MCF 10A (cell line): ENCODE data around the gene CEACAM6. TPM values are rescaled to one million over a fixed set of nuclear protein-coding genes. Genes with fewer than 3 reads are reported as not detected.

Experiments used
- BruUV-seq: library from RNA; stranded (reverse); fragments of 400-500 nt; replicated peaks from 2 replicates; lab custom pipeline; 2021; lab: Mats Ljungman, UMichigan
- CTCF ChIA-PET: fragments of 300-600 bp; sonication (Branson Sonifier 250); formaldehyde crosslinking; extraction: SDS; loops from one replicate; lab custom pipeline; 2021; ENCODE audit warnings: antibody characterized with exemption, inconsistent platforms; lab: Yijun Ruan, JAX
- POLR2A ChIA-PET: fragments of 300-600, 350-650 bp; sonication (Branson Sonifier 250); formaldehyde crosslinking; extraction: SDS; loops from one replicate; lab custom pipeline; 2020; ENCODE audit warnings: antibody characterized with exemption, inconsistent platforms; lab: Yijun Ruan, JAX
- DNase-seq: peaks from one replicate; pipeline ENCODE4 v3.0.0-alpha.2; 2018; ENCODE audit not compliant: unreplicated experiment
- H3K27ac Mint-ChIP-seq: one replicate; pipeline ENCODE4 v1.8.0; 2022; ENCODE audit warnings: mild to moderate bottlenecking, low read depth, mixed read lengths; ENCODE audit not compliant: unreplicated experiment
- H3K27me3 Mint-ChIP-seq: one replicate; pipeline ENCODE4 v1.8.0; 2022; ENCODE audit warnings: mixed read lengths; ENCODE audit not compliant: insufficient read depth, unreplicated experiment
- H3K36me3 Mint-ChIP-seq: one replicate; pipeline ENCODE4 v1.8.0; 2022; ENCODE audit warnings: mild to moderate bottlenecking, moderate library complexity, mixed read lengths; ENCODE audit not compliant: insufficient read depth, unreplicated experiment
- H3K4me1 Mint-ChIP-seq: one replicate; pipeline ENCODE4 v1.8.0; 2022; ENCODE audit warnings: mixed read lengths; ENCODE audit not compliant: insufficient read depth, unreplicated experiment
- H3K4me3 Mint-ChIP-seq: one replicate; pipeline ENCODE4 v1.8.0; 2022; ENCODE audit warnings: mild to moderate bottlenecking, moderate library complexity, mixed read lengths; ENCODE audit not compliant: unreplicated experiment
- H3K9me3 Mint-ChIP-seq: one replicate; pipeline ENCODE4 v1.8.0; 2022; ENCODE audit warnings: mixed read lengths; ENCODE audit not compliant: unreplicated experiment
- intact Hi-C: fragments of 100-400 bp; cut with micrococcal nuclease; formaldehyde crosslinking; loops from 2 replicates; pipeline ENCODE4 v1.14.1; 2022
- total RNA-seq: library from RNA; stranded (reverse); gene quantifications from 2 replicates; pipeline ENCODE4 v1.2.3, GENCODE V29; 2022
- TF ChIP-seq, protein P1 (sequence below): fragments of 200-600 bp; IDR thresholded peaks from one replicate; pipeline ENCODE4 v1.8.0; 2022; ENCODE audit warnings: antibody characterized with exemption, mild to moderate bottlenecking; ENCODE audit not compliant: unreplicated experiment

CEACAM6 gene
- total RNA-seq, 1 experiment from 2014 or later = not detected

DNA sequence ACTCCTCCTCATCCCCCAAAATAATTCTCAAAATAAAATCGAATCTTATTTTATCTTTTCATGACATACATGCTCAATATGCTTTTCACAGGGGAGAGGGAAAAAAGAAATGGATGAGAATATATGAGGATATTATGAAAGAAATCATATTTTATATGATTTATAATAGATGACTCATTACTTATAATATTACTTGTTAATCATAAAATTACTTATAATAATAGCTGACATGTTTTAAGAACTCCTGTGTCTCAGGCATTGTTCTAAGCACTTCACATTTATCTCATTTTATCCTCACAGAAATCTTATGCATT is 38.0 kb downstream of the CEACAM6 start:
- Mint-ChIP-seq H3K9me3 (no peaks in the 10 kb centered on the region), H3K27ac (no peak overlapping the region), H3K36me3 (no peaks in the 10 kb centered on the region), H3K4me3 (no peak overlapping the region), H3K27me3 (peaks cover 84% of the 10 kb centered on the region), H3K4me1 (peaks cover 10% of the 10 kb centered on the region)
- TF ChIP-seq, protein P1, sequence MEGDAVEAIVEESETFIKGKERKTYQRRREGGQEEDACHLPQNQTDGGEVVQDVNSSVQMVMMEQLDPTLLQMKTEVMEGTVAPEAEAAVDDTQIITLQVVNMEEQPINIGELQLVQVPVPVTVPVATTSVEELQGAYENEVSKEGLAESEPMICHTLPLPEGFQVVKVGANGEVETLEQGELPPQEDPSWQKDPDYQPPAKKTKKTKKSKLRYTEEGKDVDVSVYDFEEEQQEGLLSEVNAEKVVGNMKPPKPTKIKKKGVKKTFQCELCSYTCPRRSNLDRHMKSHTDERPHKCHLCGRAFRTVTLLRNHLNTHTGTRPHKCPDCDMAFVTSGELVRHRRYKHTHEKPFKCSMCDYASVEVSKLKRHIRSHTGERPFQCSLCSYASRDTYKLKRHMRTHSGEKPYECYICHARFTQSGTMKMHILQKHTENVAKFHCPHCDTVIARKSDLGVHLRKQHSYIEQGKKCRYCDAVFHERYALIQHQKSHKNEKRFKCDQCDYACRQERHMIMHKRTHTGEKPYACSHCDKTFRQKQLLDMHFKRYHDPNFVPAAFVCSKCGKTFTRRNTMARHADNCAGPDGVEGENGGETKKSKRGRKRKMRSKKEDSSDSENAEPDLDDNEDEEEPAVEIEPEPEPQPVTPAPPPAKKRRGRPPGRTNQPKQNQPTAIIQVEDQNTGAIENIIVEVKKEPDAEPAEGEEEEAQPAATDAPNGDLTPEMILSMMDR = no peak
- BruUV-seq = no TSS peak
- intact Hi-C loops = loop anchor here (1.0 kb wide), 1 partner anchor 28 kb away; no protein-coding TSS in a partner anchor
- DNase-seq = no peak
- ChIA-PET POLR2A (interaction anchor here (0.8 to 1.0 kb wide), 2 partner anchors 66 to 164 kb away, joined by 3 read pairs; partner anchors contain the start of gene RPS19), CTCF (interaction anchor here (0.7 to 3.3 kb wide), 19 partner anchors 9 to 257 kb away, joined by 3 to 25 read pairs (median 4); partner anchors contain the start of genes CEACAM6 and RABAC1)

- intact Hi-C loops = loop anchor here (5.0 kb wide), 1 partner anchor 157 kb away; no protein-coding TSS in a partner anchor
- TF ChIP-seq, protein P1 = peak; percentile 75
Observed at GRCh38 chr19:41795031-41795461, 39.7 kb downstream of the CEACAM6 start.

GRCh38 chr19:41796362-41796761 is 41.0 kb downstream of the CEACAM6 start, which contains the start of gene CEACAM3:
TSS of gene CEACAM3 (plus strand) at chr19:41796587. CDS start at chr19:41796678, 91 bp downstream.
- peaks cover 10% of the 10 kb centered on the region for H3K4me1 Mint-ChIP-seq
- DNase-seq = no peak
- no peak within 1 kb of the TSS for H3K27ac Mint-ChIP-seq
- H3K36me3 Mint-ChIP-seq = no peaks in the 10 kb centered on the region
- BruUV-seq = no TSS peak
- POLR2A ChIA-PET = no interaction called here
- peaks cover 70% of the 10 kb centered on the region for H3K27me3 Mint-ChIP-seq
- H3K9me3 Mint-ChIP-seq = no peaks in the 10 kb centered on the region
- CTCF ChIA-PET = interaction anchor here (0.6 to 2.7 kb wide), 13 partner anchors 9 to 168 kb away, joined by 3 to 33 read pairs (median 8); no protein-coding TSS in a partner anchor
- TF ChIP-seq, protein P1 = no peak
- H3K4me3 Mint-ChIP-seq = no peak within 1 kb of the TSS
- intact Hi-C loops = loop anchor here (5.0 kb wide), 1 partner anchor 156 kb away; no protein-coding TSS in a partner anchor

More at GRCh38 chr19:41795031-41795461, 39.7 kb downstream of the CEACAM6 start:
- POLR2A ChIA-PET = interaction anchor here (0.6 kb wide), 1 partner anchor 525 kb away, joined by 4 read pairs; no protein-coding TSS in a partner anchor
- Mint-ChIP-seq H3K4me3 (no peak overlapping the region), H3K27me3 (peaks cover 70% of the 10 kb centered on the region), H3K27ac (no peak overlapping the region), H3K36me3 (no peaks in the 10 kb centered on the region), H3K9me3 (no peaks in the 10 kb centered on the region), H3K4me1 (peaks cover 10% of the 10 kb centered on the region)
- peak; percentile 64 for DNase-seq
- no TSS peak for BruUV-seq
- CTCF ChIA-PET = interaction anchor here (0.5 to 3.0 kb wide), 31 partner anchors 10 to 159 kb away, joined by 3 to 33 read pairs (median 5); partner anchors contain the start of gene CEACAM7

GRCh38 chr19:41796901-41797300 is 41.6 kb downstream of the CEACAM6 start:
- no peaks in the 10 kb centered on the region for H3K36me3 Mint-ChIP-seq
- CTCF ChIA-PET = interaction anchor here (0.6 to 2.7 kb wide), 4 partner anchors 12 to 42 kb away, joined by 3 to 33 read pairs (median 12); no protein-coding TSS in a partner anchor
- POLR2A ChIA-PET = no interaction called here
- no peak overlapping the region for H3K4me3 Mint-ChIP-seq
- H3K27ac Mint-ChIP-seq = no peak overlapping the region
- no peak for DNase-seq
- no peaks in the 10 kb centered on the region for H3K9me3 Mint-ChIP-seq
- TF ChIP-seq, protein P1 = no peak
- H3K4me1 Mint-ChIP-seq = peaks cover 10% of the 10 kb centered on the region
- BruUV-seq = no TSS peak
- H3K27me3 Mint-ChIP-seq = peaks cover 70% of the 10 kb centered on the region
- intact Hi-C loops = loop anchor here (5.0 kb wide), 1 partner anchor 155 kb away; no protein-coding TSS in a partner anchor
